Measurements from ENCODE around the gene NCOA7.

GRCh38 chr6:125979101-125979500 lies 188.3 kb downstream of the NCOA7 start:
- TF ChIP-seq EP300 (IDR thresholded peaks at IDR 0.05), result no peak
- no peak for TF ChIP-seq CTCF (IDR thresholded peaks at IDR 0.05)
- TF ChIP-seq POLR2A (IDR thresholded peaks at IDR 0.05), result no peak
